Head of caudate nucleus (tissue), 42 donors: ENCODE measurements around the gene CAMK1D.

Experiments used
- DNase-seq, 42 donors: peaks; one replicate each; pipeline versions ENCODE4 v3.0.0 to v3.0.0-alpha.2; 2020 to 2021; ENCODE audit warnings: mixed read lengths in 7 of 42
- intact Hi-C: fragments of 100-400 bp; cut with DNase I; formaldehyde crosslinking; loops from one replicate; pipeline ENCODE4 v1.15.0; 2022

The CAMK1D gene

DNA sequence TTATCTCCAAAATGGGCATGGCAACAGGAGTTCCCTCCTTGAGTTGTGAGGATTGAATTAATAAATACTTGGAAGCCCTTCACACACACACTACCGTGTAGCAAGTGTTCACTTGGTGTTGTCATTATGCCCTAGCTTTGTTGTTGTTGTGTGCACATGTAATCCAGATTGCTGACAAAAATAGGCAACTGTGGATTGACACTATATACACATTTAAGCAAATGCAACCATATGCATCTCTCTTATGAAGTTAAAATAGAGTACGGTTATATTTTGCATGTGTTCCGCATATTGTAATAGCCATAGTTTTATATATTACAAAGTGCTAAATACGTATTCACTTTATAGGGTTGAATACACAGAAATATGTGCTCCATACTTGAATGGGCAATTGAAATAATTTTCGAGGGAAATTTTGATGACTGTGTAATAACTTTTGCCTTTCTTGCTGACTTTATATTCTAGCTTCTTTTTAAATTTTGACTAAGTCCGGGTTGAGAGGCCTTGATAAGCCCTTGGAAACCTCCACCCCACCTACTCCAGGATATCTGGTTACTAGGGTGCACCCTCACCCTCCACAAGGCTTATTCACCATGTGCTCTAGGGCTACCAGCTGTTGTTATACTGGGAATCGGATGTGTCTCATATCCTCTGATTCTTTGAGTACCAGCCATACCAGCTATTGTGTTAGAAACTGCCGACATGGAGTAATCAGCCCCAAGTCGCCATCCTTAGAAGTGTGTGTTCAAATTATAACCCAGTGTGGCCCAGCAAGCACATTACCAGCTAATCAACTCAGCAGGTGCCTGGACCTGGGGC lies 265.0 kb downstream of the CAMK1D start:
- DNase-seq, result no peak
- intact Hi-C loops, result no loop called here

DNA sequence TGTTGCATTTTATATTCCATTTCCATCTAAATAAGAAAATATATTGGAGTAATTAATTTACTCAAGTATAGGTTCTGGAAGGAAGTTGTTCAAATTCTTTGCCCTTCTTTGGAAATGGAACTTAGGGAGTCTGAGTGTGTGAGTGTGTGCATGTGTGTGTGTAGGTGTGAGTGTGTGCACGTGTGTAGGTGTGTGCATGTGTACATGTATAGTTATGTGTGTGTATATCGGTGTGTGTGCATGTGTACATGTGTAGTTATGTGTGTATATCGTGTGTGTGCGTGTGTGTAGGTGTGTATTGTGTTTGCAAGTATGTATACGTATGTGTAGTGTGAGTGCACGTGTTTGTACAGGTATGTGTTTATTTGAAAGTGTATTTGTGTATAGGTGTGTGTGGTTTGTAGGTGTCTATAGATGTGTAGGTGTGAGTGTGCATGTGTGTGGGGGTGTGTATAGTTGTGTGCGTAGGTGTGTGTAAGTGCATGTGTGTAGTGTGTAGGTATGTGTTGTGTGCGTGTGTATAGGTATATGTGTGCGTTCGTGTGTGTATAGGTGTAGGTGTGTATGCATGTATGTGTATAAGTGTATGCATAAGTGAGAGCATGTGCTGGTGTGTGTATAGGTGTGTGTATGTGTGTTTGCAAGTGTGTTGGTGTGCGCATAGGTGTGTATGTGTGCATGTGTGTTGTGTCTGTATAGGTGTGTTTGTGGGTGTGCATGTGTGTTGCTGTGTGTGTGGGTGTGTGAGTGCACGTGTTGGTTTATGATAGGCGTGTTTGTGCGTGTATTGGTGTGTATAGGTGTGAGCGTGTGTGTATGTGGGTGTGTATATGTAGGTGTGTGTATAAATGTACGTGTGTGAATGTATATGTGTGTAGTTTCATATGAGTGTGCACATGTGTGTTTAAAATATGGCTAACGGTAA lies 266.2 kb downstream of the CAMK1D start:
- no peak for DNase-seq
- intact Hi-C loops, result no loop called here

DNA sequence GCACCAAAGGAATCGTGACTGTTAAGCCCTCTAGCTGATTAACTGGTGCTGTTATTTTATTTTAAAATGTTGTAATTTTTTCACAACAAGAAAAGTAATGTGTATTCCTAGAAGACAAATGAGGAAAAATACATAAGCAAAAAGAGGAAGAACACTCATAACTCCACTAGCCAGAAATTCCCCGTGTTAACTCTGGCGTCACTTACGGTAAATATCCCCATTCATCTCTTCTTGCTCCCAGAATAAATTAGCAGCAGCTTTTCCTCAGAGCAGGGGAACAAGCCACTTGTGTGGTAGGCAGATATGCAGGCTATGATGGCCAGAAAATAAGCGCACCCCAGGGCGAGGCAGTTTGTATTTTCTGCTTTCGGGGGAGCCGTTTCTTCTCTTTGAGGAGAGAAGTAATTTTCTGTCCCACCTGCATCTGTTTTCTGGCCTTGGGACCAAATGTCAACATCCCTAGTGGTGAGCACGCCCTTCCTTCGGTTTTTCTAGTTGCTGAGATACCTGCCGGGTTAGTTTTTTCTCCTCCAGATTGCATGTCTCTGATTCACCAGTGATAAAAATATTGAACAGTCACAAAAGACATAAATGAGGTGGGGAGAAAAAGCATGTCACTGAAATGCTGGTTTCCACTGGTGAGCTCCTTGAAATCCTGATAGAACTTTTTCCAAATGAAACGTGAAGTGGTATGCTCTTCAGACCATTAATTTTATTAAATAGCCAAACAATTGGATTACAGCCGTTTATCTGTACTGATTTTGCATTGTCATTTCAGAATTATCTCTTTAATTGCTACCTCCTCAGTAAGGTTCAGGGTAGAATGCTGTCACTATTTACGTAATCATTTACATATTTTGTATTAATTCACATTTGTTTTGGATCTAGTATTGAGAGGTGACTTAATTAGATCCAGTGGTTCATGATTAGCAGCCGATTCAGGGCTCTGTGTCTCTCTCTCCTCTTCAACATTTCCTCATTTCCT lies 268.1 kb downstream of the CAMK1D start:
- intact Hi-C loops, result no loop called here
- peak in 2 of 42 donors; percentile 17 to 32 for DNase-seq

DNA sequence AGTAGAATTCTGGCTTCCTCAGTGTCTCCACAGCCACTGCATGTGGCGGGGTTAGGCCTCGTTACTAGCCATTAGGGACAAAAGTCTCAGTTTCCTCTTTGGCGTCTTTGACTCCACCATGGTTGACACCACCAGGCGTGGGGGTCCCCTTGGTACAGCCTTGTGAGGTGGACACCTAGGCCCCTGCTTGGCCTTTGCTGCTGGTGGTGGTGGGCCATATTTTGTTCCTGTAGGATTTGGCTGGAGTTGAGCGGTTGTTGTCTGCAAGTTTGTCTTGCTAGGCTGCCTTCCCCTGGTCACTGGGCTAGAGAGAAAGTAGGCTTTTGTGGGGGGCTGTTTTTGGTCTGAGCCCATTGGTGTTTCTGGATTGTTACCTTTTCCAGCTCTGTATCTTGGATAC lies 272.7 kb downstream of the CAMK1D start:
- intact Hi-C loops, result no loop called here

DNA sequence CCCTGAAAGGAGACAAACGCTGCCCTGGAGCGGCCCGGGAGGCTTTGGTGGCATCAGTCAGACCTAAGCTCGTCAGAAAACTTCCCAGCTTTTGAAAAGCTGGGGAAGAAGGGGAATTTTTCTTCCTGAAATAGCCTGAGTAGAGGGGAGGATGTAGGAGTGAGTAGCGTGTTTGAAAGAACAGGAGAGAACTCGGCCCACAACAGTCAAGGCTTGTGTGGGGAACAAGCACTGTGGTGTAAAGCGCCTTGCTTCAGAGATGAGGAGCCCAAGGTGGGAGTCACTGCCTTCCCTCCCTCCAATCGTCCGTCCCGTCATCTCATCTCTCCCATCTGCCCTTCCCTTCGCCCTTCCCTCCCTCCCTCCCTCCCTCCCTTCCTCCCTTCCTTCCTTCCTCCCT lies 273.3 kb downstream of the CAMK1D start:
- DNase-seq, result peak in 21 of 42 donors; percentile 21 to 84 (median 52)
- intact Hi-C loops, result no loop called here

More for the DNA sequence above, 272.7 kb downstream of the CAMK1D start:
- DNase-seq, result peak in 1 of 42 donors; percentile 37

DNA sequence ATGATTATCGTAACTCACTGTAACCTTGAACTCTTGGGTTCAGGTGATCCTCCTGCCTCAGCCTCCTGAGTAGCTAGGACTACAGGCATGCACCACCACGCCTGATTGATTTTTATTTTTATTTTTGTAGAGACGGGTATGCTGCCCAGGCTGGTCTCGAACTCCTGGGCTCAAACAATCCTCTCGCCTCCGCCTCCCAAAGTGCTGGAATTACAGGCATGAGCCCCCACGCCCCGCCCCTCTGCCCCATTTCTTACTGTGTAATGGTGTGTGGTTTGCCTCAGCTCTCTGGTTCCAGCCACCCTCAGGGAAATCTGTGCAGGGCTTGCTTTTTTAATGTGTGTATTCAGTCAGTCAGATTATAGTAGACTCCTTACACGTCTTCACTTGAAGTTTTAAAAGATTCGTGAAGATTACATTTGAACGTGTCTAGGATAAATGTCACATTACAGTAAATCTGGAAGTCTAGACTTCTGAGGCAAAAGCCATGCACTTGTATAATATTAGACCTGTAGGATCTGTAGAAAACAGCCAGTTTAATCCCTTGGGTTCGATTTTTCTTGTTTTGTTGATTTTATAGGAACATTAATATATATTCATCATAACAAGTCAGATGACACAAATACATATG lies 276.2 kb downstream of the CAMK1D start:
- intact Hi-C loops, result no loop called here
- DNase-seq, result peak in 1 of 42 donors; percentile 12

DNA sequence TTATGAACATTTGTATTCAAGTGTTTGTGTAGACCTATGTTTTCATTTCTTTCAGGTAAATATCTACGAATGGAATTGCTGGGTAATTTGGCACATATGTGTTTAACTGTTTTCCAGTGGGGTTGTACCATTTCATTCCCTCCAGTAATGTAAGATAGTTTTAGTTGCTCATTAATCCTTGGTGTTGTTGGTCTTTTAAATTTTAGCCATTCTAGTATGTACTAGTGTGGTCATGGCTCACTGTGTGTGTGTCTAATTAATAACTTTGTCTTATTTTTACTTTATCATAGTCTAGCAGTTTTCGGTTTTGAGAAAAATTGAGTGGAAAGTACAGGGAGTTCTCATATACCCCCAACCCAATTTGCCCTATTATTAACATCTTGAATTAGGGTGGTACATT lies 278.8 kb downstream of the CAMK1D start:
- intact Hi-C loops, result no loop called here
- no peak for DNase-seq

DNA sequence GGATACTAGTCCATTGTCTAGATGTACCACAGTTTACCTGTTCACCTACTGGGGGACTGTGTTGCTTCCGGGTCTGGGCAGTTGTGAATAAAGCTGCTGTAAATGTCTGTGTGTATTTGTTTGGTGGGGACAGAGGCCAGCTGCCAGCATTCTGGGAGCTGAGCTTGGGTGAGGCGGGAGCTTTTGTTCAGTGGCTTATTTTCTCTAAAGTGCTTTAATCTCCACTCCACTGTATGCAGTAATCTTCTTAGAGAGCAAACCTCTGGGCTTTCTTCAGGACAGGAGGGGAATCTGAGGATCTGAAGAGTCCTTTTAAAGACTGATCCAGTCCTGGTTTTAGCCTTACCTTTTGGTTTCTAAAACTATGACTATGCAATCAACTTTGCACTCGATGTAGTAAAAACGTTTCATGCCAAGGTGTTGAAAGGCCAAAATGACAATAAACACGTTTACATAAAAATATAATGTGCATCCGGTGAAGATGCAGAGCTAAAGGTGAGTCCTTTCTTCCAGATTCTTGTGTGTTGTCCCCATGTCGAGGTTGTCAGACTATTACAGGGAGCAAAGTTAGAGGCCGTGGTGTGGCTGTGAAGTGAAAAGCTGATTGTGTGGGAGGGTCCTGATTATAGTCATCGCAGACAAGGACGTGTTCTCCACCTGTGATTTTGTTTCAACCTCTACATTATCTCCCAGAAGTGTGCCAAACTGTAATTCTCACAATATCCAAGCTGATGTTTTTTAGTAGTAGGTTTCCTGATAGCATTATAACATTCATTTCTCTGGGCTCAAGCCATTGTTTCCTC lies 279.8 kb downstream of the CAMK1D start:
- intact Hi-C loops, result no loop called here
- DNase-seq, result peak in 1 of 42 donors; percentile 30

DNA sequence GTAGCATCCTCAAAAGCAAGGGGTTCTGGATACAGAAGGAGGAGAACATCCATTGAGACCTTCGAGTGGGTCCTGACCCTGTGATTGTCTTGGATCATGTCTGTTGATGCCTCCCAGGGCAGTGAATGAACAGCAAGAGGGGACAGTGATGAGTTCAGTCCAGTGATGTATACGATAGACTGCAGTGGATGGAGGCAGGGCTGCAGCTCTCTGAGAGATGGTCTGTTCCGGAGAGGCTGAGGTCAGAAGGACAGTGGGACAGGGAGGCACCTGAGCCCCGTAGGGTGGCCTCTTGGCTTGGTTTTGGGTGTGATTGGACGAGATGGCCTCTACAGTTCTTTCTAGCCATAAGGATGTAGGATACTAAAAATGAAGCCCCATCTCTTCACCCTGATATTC lies 280.4 kb downstream of the CAMK1D start:
- peak in 1 of 42 donors; percentile 37 for DNase-seq
- intact Hi-C loops, result no loop called here

DNA sequence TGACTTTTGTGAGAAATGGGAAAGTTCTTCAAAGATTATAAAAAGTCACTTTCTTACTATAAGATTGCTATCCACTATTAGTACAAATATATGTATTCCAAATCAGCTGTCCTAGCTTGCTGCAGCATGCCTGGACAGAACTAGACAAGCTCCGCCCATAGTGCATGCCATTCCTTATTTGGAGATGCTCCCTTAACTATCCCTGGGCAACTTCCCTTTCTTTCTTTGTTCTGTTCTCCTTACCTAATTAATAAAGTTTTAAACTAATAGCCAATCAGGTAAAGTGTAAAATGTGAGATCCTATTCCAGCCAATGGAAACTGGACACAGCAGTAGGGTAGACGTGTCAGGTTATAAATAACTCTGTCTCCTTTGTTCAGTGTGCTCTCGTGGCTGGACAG lies 281.9 kb downstream of the CAMK1D start:
- peak in 1 of 42 donors; percentile 9 for DNase-seq
- intact Hi-C loops, result no loop called here

DNA sequence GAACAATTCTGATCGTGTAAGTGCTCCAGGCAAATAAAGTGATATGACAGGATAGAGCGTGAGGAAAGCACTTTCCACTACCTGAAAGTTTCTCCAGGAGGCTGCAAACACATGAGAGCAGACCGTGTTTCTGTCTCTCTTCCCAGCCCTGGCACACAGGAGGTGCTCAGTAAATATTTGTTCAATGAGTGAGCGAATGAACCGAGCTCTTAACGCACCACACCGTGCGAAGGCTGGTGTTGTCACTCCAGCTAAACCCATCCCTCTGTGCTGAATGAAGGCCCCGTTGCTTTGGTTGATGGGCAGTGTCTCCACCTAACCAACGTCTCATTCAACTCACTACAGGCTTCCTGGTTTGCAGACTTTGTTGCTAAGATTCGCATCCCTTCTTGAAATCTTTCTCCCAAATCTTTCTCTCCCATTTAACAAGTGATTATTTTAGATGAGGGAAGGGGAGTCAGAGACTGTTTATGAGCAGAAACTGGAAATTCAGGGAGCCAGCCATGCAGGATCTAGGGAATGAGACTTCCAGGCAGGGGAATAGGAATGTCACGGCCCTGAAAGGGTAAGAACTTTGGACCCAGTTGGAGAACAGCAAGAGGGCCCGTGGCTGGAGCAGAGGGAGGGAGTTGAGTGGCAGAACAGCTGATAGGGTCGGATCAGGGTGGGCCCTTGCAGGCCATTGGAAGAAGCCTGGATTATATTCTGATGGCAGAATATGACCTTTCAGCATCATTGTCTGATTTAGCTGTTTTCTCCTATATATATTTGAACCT lies 282.6 kb downstream of the CAMK1D start:
- peak in 1 of 42 donors; percentile 22 for DNase-seq
- intact Hi-C loops, result no loop called here

DNA sequence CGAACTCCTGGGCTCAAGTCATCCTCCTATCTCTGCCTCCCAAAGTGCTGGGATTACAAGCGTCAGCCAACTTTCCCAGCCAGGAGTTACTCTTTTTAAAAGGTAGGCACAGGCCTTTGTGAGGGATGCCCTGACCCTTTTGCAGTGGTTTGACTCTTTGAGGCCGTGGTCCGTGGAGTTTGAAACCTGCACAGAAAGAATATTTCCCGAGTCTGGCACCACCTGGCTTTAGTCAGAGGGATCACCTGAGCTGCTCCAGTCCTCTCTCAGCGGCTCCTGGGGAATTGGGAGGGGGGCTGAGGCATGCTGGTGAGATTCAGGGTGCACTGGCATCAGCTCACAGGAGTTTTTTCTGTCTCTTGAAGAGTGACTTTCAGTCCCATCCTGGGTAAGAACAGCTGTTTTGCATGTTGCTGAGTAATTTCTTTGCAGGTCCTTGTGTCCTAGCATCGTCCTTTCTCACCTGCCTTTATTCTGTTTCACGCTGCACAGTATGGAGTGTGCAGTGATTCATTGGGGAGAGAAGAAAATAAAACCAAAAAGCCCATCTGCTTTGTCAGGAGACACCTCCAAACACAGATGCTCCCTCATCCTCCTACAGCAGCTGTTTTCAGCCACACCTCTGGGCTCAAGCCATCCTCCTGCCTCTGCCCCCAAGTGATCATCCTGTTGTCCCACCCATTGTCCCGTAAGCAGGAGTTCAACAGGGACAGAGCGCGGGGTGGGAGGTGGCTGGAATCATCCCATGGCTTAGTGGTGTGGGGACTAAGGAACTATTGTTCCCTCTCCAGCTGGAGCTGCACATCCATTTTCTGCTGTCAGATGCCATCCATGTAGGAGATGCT lies 284.7 kb downstream of the CAMK1D start:
- intact Hi-C loops, result no loop called here
- no peak for DNase-seq

DNA sequence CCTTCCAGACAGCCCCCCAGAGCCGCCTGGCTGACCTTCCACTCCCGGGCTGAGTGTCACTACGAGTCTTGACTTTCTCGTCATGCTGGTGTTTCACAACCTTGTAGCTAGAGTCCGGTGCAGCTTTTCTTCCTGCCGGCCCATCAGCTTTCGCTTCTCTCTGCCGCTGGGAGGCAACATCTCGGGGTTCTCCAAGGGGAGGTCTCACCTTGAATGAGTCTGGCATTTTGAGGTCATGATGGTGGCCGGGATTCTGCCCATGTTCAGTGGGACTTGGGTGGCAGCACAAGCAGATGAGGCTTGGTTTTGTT lies 285.2 kb downstream of the CAMK1D start:
- DNase-seq, result peak in 2 of 42 donors; percentile 17 to 41
- intact Hi-C loops, result no loop called here

DNA sequence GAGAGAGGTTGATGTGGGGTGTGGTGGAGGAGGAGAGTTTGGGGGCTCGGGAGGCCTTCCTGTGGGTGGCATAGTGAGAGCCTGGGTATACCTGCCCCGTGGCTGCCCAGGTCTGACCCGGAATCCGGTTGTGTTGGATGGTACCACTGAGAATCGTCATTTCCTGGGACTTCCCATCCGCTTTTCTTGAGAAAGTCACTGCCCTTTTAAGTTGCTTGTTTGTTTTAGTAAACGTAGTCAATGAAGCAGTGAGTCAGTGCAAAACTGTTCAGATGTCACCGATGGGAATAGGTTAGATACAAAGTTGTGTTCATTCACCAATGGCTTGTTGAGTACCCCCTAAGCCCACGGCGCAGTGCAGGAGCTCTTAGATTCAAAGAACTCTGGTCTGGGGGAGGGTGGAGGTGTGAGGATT lies 285.8 kb downstream of the CAMK1D start:
- DNase-seq, result peak in 1 of 42 donors; percentile 46
- intact Hi-C loops, result no loop called here

DNA sequence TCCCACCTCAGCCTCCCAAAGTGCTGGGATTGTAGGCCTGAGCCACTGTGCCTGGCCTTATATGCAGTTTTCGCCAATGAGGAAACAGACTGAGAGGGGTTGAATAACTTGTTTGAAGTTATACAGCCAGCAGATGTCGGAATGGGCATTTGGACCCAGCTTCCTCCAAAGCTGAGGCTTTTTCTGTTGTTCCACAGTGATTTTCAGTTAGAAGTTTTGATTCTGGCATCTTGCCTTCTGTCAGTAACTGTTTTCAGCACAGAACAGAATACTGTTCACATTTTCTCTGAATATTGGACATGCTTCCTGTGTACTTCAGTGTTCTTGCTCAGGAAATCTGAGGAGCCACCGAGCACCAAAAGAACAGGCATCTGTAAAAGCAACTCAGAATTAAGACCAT lies 287.2 kb downstream of the CAMK1D start:
- DNase-seq, result no peak
- intact Hi-C loops, result no loop called here

DNA sequence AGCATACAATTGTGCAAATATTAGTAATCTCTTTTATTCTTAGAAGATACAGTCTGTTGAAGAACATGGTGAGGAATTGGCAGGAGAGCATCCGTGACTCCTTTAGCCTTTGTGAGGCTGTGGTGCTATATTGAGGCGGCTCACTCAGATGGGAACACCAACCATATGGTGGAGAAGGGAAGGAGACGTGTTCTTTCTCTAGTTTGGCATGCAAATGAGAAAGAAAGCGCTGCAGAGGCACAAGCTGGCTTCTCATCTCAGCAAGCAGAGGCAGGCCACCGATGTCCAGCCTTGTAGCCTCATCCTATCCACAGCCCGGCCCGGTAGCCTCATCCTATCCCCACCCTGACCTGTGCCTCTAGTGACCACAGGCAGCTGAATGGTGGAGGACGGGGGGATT lies 288.3 kb downstream of the CAMK1D start:
- intact Hi-C loops, result no loop called here
- DNase-seq, result no peak
